GM19043 (cell line): Measurements from ENCODE around the gene GBF1.

Experiments
- ATAC-seq: cut with Tn5 transposase; IDR thresholded peaks from one replicate; pipeline ENCODE4 v1.9.1; 2021; ENCODE audit warnings: low read depth; ENCODE audit not compliant: unreplicated experiment

The GBF1 gene

GRCh38 chr10:102419269-102420180, 174.2 kb downstream of the GBF1 start:
- no peak for ATAC-seq

GRCh38 chr10:102420181-102420713, 174.9 kb downstream of the GBF1 start:
- ATAC-seq = no peak

DNA sequence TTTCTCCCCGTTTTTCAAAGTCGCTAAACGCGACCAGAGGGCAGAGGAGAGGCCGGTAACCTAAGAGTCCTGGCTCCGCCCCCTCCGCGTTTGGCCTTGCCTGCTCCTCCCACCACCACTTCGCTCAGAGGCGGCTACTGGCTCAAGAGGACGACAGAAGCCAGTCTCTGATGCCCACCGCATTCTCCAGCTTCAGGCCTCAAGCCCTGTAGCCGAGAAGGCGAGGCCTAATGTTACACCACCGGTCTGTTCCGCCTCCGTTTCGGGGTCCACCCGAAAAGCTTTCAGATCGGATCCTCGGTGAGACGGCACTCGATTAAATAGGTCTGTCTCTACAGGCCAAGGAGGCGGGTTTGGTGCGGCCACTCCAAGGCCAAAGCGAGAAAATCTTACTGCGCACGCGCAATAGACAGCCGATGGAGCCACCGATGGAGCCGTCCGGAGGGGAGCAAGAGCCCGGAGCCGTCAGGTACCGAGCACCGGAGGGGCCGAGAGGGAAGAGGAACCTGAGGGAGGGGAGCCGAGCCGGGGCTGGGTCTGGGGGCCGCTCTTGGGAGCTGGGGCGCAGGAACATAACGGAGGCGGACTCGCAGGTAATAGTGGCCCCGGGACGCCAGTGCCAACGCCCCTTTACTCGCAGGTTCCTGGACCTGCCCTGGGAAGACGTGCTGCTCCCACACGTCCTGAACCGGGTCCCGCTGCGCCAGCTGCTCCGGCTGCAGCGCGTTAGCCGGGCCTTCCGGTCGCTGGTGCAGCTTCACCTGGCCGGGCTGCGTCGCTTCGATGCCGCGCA, 175.6 kb downstream of the GBF1 start, which contains the start of gene FBXL15:
Gene FBXL15 (plus strand): TSS at position 123 of the 793 bp plus-strand sequence. CDS start 294 bp downstream, at position 417.
- peak; percentile 63 for ATAC-seq

GRCh38 chr10:102421507-102421756, 176.1 kb downstream of the GBF1 start:
- no peak for ATAC-seq

GRCh38 chr10:102421757-102422512, 176.6 kb downstream of the GBF1 start:
- no peak for ATAC-seq

DNA sequence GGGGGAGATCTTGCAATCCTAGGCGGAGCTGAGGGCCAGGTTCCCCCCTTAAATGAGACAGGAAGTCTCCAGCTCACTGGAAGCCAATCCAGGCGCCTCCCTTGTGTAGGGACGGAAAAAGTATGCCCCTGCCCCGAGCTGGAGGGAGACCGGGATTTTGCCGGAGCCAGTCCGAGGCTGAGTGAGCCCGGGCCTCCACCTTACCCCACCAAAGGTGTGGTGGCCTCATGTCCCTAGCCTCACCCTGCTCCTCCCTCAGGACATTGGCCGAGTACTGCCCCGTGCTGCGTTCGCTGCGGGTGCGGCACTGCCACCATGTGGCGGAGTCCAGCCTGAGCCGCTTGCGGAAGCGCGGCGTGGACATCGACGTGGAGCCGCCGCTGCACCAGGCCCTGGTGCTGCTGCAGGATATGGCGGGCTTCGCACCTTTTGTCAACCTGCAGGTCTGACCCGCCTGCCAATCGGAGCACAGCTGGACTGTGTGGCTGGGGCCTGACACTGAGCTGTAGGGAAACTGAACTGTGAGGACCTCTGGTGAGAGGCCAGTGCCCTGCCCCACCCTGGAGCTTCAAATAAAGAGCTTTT, 177.3 kb downstream of the GBF1 start:
- no peak for ATAC-seq

- ATAC-seq = no peak
Measured at GRCh38 chr10:102423372-102423968, 178.1 kb downstream of the GBF1 start.

GRCh38 chr10:102424145-102424544, 178.8 kb downstream of the GBF1 start:
- no peak for ATAC-seq

DNA sequence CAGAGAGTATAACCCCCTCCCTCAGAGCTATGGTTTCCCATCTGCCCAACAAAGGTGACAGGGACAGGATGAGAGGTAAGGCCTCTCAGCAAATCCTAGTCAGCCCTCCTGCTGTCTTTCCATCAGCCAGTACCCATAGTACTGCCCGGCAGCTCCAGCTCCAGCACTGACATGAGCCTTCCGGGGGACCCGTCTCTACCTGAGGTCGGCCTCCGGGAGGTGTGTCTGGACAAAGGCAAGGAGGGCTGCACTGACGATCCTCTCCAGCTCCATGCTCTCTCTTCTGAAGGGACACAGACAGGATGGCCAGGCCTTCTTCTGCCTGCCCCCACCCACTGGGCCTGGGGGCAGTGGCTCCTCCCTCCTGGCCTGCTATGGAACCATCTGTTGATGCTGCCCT, 179.6 kb downstream of the GBF1 start:
- no peak for ATAC-seq

- no peak for ATAC-seq
Measured at GRCh38 chr10:102425444-102425843, 180.1 kb downstream of the GBF1 start.

DNA sequence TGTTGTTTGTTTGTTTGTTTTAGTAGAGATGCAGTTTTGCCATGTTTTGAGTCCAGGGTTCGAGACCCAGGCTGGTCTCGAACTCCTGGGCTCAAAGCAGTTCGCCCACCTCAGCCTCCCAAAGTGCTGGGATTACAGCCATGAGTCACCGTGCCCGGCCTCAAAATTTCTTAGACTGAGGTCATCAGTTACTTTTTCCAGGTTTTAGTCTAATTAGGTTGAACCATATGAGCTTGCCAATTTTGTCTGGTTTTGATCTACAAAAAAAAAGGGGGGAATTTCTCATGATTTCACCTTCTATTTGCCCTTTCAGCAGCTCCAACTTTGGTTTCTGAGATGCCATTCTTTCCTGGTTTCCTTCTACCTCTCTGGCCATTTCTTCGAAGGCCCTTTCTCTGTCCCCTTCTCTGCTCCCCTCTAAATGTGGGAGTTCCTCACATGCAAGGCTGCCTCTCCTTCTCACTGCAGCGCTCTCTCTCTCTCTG, 181.5 kb downstream of the GBF1 start:
- no peak for ATAC-seq

GRCh38 chr10:102429468-102429867, 184.1 kb downstream of the GBF1 start:
- no peak for ATAC-seq

GRCh38 chr10:102431452-102432124, 186.3 kb downstream of the GBF1 start:
- ATAC-seq = no peak
